Brain microvascular endothelial cell (primary cell): ENCODE measurements around the gene TMC3.

ENCODE experiments used
- DNase-seq: peaks from one replicate; pipeline ENCODE4 v3.0.0-alpha.2; 2020
- H3K27ac ChIP-seq: fragments of 250-450 bp; sonication (Bioruptor Pico); 2 replicates; pipeline ENCODE4 v1.5.1; 2020; ENCODE audit warnings: mild to moderate bottlenecking, moderate library complexity
- H3K27me3 ChIP-seq: fragments of 250-450 bp; sonication (Bioruptor Pico); replicated peaks from 2 replicates; pipeline ENCODE4 v1.5.1; 2020; ENCODE audit warnings: mild to moderate bottlenecking
- H3K36me3 ChIP-seq: fragments of 250-450 bp; sonication (Bioruptor Pico); replicated peaks from 2 replicates; pipeline ENCODE4 v1.5.1; 2020; ENCODE audit warnings: mild to moderate bottlenecking
- H3K4me3 ChIP-seq: 2 replicates; pipeline ENCODE4 v1.5.1; 2011; ENCODE audit warnings: low read depth, mild to moderate bottlenecking, control low read depth, low read length, moderate library complexity
- in situ Hi-C: cut with HindIII; loops from 2 replicates; pipeline ENCODE4 v1.10.0; 2017; ENCODE audit warnings: low sequenced_read_pairs, low pct_ligation_motif_present
- TF ChIP-seq, protein P1 (sequence below): IDR thresholded peaks from 2 replicates; pipeline ENCODE4 v1.5.1; 2011; ENCODE audit warnings: low read depth, mild to moderate bottlenecking, moderate library complexity, low read length, control low read depth, inconsistent platforms; ENCODE audit errors: missing control alignments

Gene TMC3

DNA sequence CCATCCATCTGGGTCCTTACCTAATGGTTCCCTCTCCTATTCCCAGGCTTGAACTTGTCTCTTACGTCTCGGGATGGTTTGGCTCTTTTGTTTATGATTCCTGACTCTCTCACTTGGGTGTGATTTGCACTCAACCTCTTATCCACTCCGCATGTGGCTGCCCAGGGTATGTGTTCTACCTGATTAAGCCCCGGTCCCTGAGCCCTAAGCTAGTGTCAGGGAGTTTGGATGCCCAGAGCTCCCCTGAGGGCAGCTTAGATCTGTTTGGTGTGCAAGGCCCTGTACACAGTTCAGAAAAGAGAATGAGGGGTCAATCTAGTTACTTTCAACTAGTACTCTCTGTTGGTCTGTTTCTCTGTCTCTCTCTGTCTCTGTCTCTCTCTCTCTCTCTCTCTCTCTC lies 34.2 kb downstream of the TMC3 start:
- in situ Hi-C loops, result no loop called here
- Histone ChIP-seq H3K36me3 (no peaks in the 10 kb centered on the region), H3K27ac (no peak overlapping the region), H3K27me3 (no peaks in the 10 kb centered on the region), H3K4me3 (no peak overlapping the region)
- TF ChIP-seq, protein P1, sequence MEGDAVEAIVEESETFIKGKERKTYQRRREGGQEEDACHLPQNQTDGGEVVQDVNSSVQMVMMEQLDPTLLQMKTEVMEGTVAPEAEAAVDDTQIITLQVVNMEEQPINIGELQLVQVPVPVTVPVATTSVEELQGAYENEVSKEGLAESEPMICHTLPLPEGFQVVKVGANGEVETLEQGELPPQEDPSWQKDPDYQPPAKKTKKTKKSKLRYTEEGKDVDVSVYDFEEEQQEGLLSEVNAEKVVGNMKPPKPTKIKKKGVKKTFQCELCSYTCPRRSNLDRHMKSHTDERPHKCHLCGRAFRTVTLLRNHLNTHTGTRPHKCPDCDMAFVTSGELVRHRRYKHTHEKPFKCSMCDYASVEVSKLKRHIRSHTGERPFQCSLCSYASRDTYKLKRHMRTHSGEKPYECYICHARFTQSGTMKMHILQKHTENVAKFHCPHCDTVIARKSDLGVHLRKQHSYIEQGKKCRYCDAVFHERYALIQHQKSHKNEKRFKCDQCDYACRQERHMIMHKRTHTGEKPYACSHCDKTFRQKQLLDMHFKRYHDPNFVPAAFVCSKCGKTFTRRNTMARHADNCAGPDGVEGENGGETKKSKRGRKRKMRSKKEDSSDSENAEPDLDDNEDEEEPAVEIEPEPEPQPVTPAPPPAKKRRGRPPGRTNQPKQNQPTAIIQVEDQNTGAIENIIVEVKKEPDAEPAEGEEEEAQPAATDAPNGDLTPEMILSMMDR, result no peak
- DNase-seq, result no peak

DNA sequence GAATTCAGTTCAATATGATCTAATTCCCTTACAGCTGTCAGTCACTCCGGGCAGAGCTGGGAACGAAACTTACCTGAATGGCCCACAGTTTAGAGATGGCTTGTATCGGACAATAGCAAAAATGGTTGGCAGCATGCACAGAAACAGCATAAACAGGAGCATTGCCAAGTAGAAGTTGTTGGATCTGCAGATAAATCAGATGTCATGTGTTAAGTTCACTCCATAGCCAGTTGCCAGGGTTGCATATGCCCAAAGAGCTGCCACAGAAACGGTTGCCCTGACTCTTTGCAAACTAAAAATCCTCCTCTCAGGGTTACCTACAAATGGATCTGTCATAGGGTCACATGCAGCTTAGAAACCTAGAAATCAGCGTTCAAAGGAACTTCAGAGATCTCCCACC lies 34.7 kb downstream of the TMC3 start:
- H3K4me3 ChIP-seq, result no peak overlapping the region
- no peaks in the 10 kb centered on the region for H3K27me3 ChIP-seq
- no peaks in the 10 kb centered on the region for H3K36me3 ChIP-seq
- no peak overlapping the region for H3K27ac ChIP-seq
- in situ Hi-C loops, result no loop called here
- TF ChIP-seq, protein P1, result no peak
- DNase-seq, result no peak

DNA sequence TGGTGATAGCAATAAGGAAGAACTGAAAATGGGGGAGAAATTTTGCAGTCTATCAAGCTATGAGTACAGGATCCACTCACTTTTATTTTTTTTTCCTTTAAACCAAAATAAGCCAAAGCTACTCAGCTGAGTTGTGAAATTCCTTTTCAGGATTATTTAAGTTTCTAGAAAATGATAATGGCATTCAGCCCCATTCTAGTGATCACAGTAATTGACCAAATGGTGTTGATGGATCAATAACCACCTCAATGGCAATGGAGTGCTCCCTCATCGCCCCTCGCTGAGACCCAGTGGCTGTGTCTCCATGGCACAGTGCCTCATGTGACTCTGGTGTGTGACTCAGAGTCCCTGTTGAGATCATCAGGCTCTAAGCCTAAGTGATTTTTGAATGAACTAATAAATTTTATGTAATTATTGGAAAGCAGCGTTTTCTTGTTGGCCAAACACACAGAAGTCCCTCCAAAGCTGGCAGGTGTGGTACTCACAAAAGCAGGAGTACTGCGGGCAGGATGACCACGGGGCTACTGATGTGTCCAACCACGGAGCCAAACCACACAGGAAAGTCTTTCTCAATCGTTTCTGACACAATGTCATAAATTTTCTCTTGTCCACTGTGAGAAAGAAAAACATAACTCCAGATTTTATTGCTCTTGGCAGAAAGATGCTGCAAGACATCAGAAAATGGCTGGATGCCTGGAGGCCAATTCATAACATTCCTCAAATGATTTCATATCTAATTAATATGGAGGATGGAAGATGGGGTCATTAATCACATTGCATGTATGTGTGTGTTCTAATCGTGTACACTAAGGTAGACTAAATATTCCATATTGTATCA lies 35.6 kb downstream of the TMC3 start:
- no peaks in the 10 kb centered on the region for H3K27me3 ChIP-seq
- peak; percentile 83 for DNase-seq
- in situ Hi-C loops, result no loop called here
- H3K36me3 ChIP-seq, result no peaks in the 10 kb centered on the region
- TF ChIP-seq, protein P1, result no peak
- H3K4me3 ChIP-seq, result no peak overlapping the region
- peak overlapping the region; percentile 82 for H3K27ac ChIP-seq

DNA sequence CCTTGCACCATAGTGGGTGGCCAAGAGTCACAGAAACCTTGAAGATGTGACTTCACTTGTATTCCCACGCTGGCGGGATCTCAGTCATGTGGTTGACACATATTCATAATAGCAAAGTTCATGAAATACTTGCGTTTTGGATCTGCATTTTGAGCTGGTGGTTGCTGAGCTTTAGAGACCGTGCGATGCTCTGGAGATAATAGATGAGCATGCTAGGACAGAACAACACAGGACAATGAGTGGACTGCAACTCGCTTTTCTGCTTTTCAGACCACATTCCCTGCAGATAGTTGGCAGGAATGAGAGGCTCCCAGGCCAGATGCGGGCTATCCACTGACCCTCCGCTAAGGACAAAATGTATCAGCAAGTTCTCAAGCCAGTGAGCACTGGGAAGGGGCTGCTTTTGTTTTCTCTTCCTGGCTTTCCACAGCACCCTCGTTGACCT lies 36.3 kb downstream of the TMC3 start:
- TF ChIP-seq, protein P1, result no peak
- DNase-seq, result peak; percentile 28
- H3K36me3 ChIP-seq, result no peaks in the 10 kb centered on the region
- in situ Hi-C loops, result no loop called here
- H3K27ac ChIP-seq, result peak overlapping the region; percentile 82
- no peaks in the 10 kb centered on the region for H3K27me3 ChIP-seq
- no peak overlapping the region for H3K4me3 ChIP-seq

DNA sequence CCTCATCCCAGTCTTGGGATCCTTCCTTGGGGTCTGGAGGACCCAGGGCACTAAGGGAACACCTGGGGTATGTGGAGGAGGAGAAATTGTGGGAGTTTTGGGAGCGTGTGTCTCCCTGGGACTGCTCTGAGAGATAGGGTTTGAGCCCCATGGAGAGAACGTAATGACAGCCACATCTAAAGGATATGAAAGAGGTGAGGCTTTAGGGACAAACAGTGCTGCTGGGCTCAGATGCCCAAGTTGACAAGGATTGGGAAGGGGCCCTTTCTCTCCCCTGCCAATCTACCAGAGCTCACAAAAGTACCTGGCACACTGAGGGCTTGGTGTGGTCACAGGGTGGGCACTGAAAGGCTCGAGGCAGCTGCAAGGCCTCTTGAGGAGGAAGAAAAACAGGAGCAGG lies 36.8 kb downstream of the TMC3 start:
- no peaks in the 10 kb centered on the region for H3K36me3 ChIP-seq
- DNase-seq, result no peak
- no peak overlapping the region for H3K4me3 ChIP-seq
- in situ Hi-C loops, result no loop called here
- no peaks in the 10 kb centered on the region for H3K27me3 ChIP-seq
- no peak overlapping the region for H3K27ac ChIP-seq
- TF ChIP-seq, protein P1, result no peak
